Measurements from ENCODE around the gene DIP2B.

The DIP2B gene

DNA sequence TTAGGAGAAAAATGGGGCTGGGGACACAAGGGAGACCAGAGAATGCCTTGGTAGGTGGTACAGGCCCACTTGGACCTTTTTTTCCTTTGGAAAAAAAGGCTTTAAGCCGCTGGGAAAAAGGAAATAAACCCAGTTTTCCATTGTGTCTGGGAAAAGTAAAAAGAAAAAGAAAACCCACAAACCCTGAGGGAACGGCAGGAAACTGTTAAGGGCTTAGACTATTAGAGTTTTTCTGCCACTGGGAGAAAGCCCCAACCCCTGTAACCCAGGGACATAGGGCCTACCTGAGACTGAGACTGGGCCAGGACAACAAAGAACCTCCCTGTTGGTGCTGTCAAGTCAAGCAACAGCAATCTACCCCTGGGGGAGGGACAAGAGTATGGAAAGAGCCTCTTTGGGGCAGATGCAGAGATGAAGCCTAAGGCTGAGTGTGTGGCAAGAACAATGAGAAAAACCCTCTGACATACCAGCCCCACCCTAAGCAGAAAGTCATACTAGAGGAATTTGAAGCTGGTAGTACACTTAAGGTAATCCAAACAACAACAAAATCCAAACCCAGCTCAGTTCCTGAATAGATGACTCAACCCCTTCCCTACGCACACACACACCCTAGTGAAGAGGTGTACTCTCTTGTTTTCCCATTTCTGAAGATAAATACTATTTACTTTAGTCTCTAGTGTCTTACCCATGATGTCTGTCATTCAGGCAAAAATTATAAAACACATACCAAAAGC, 281.9 kb downstream of the DIP2B start:
- no peak for DNase-seq

DNA sequence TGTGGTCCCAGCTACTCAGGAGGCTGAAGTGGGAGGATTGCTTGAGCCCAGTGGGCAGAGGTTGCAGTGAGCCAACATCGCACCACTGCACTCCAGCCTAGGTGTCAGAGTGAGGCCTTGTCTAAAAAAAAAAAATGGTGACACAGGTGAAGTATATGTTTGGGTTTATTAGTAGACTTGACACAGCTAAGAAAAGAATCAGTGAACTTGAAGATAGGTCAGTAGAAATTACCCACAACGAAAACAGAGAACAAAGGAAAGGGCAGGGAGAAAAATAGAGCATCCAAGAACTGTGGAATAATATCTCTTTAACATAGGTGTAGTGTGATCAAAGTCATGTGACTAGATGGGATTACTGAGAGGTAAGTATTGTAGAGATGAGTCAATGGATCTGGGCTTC, 282.8 kb downstream of the DIP2B start:
- no peak for DNase-seq

GRCh38 chr12:50788561-50788960, 283.8 kb downstream of the DIP2B start:
- DNase-seq: no peak

- DNase-seq: no peak
Observed at GRCh38 chr12:50790081-50790480, 285.3 kb downstream of the DIP2B start.
